ENCODE measurements around the gene CARNS1. TPM values are rescaled to one million over a fixed set of nuclear protein-coding genes. Genes with fewer than 3 reads are reported as not detected.

CARNS1 gene
- polyA plus RNA-seq, 1 experiment, result 0.12 TPM

DNA sequence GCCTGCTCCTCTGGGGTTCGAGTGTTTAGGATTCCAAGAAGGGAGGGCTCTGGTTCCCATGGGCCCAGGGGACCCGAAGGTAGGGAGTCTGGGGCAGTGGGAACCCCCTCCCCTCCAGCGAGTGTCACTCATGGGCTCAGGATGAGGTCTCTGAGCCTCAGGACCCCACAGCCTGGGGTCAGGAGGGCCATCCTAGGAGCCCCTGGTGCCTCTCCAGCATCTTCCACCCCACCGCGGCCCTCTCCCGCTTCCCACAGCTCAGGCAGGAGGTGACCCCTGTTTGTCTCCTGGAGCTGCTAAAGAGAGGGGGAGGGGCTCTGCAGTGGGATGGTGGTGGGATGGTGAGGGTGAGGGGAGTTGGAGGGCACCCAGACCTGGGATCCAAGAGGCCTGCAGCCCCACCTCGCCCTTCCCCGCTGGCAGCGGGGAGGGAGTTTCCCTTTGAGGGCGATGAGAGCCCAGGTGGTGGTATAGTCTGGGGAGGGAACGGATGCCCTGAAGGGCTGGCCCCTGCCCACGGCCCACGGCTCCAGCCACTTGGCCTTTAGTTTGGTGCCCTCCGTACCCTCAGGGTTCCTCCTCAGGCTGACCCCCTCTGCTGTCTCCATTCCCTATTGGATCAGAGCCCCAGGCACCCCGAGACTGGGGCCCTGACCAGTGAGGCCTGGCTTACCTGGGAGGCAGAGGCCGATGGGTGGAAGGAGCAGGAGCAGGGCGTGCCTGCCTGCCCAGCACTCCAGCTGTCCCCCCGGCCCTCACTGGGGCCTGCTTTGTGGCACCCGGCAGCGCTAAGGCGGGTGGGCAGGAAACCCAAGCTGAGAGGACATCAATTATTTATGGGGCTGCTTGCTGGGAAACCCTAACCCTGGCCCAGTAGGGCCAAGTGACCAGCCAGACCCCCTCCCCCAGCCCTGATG is 38.6 kb downstream of the CARNS1 start:
- CTCF ChIA-PET, result no interaction called here
- TF ChIP-seq, protein P1, sequence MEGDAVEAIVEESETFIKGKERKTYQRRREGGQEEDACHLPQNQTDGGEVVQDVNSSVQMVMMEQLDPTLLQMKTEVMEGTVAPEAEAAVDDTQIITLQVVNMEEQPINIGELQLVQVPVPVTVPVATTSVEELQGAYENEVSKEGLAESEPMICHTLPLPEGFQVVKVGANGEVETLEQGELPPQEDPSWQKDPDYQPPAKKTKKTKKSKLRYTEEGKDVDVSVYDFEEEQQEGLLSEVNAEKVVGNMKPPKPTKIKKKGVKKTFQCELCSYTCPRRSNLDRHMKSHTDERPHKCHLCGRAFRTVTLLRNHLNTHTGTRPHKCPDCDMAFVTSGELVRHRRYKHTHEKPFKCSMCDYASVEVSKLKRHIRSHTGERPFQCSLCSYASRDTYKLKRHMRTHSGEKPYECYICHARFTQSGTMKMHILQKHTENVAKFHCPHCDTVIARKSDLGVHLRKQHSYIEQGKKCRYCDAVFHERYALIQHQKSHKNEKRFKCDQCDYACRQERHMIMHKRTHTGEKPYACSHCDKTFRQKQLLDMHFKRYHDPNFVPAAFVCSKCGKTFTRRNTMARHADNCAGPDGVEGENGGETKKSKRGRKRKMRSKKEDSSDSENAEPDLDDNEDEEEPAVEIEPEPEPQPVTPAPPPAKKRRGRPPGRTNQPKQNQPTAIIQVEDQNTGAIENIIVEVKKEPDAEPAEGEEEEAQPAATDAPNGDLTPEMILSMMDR (IDR thresholded peaks at IDR 0.05; ENCODE audit: insufficient read depth, low read depth, low read length), result no peak
- H3K27me3 ChIP-seq (ENCODE audit: control insufficient read depth, insufficient read depth, low read length), result 0 out of 2 replicates have a peak, but pooled peaks cover 3% of the 10 kb centered on the region
- H3K36me3 ChIP-seq (ENCODE audit: control insufficient read depth, insufficient read depth, low read length), result no peaks in the 10 kb centered on the region
- DNase-seq (ENCODE audit: low read depth), result no peak
- no peak overlapping the region for H3K4me3 ChIP-seq (ENCODE audit: low read depth, low read length)
- POLR2A ChIA-PET, result no interaction called here

DNA sequence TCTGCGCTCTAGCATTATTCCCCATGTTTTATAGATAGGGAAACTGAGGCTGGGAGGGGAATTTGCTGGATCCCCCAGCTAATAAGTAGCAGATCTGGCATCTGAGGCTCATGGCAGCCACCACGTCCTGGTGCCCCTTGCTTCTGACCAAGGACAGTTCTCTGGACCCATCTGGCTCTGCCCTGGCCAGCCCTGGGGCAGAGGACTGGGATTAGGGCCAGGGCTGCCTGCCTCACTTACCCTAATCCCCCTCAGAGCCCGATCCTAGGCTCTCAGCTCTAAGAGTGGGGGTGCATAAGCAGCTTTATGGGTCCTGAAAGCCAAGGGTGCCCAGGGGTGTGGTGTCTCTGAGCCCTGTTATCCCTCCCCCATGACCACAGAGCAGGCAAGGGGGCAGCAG is 39.6 kb downstream of the CARNS1 start, which contains the start of gene CABP4:
CABP4 (plus strand) TSS at position 301 of the 400 bp plus-strand sequence; CDS start at position 371, 70 bp downstream.
- Histone ChIP-seq H3K27me3 (ENCODE audit: control insufficient read depth, insufficient read depth, low read length) (0 out of 2 replicates have a peak, but pooled peaks cover 3% of the 10 kb centered on the region), H3K36me3 (ENCODE audit: control insufficient read depth, insufficient read depth, low read length) (no peaks in the 10 kb centered on the region), H3K4me3 (ENCODE audit: low read depth, low read length) (no peak within 1 kb of the TSS)
- POLR2A ChIA-PET, result no interaction called here
- DNase-seq (ENCODE audit: low read depth), result no peak
- CTCF ChIA-PET, result no interaction called here
- TF ChIP-seq, protein P1 (IDR thresholded peaks at IDR 0.05; ENCODE audit: insufficient read depth, low read depth, low read length), result no peak

DNA sequence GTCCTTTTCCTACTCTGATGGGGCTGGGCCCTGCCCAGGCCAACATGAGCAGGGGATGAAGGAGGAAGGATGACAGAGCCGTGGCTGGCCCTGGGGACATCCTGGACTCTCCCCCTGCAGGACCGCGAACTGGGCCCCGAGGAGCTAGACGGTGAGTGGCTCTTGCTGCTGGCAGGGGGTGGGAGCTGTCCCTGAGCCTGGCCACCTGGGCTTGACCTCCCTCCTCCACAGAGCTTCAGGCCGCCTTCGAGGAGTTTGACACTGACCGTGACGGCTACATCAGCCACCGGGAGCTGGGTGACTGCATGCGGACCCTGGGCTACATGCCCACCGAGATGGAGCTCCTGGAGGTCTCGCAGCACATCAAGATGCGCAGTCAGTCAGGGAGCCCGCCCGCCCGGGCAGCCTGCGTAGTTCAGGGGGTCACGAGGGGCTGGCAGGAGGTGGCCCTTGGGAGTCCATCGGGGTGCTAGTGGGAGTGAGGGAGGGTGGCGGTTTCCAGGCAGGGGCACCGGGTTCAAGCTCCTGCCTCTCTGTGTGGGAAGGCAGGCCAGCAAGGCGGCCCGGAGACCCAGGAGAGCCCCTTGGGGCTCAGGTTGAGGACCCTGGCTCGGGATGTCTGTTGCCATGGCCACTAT is 40.7 kb downstream of the CARNS1 start:
- TF ChIP-seq, protein P1 (IDR thresholded peaks at IDR 0.05; ENCODE audit: insufficient read depth, low read depth, low read length), result no peak
- ChIA-PET POLR2A (no interaction called here), CTCF (interaction anchor here (1.2 kb wide), 1 partner anchor 9 kb away, joined by 4 read pairs; no protein-coding TSS in a partner anchor)
- no peaks in the 10 kb centered on the region for H3K36me3 ChIP-seq (ENCODE audit: control insufficient read depth, insufficient read depth, low read length)
- no peak for DNase-seq (ENCODE audit: low read depth)
- H3K4me3 ChIP-seq (ENCODE audit: low read depth, low read length), result no peak overlapping the region
- 0 out of 2 replicates have a peak, but pooled peaks cover 3% of the 10 kb centered on the region for H3K27me3 ChIP-seq (ENCODE audit: control insufficient read depth, insufficient read depth, low read length)

DNA sequence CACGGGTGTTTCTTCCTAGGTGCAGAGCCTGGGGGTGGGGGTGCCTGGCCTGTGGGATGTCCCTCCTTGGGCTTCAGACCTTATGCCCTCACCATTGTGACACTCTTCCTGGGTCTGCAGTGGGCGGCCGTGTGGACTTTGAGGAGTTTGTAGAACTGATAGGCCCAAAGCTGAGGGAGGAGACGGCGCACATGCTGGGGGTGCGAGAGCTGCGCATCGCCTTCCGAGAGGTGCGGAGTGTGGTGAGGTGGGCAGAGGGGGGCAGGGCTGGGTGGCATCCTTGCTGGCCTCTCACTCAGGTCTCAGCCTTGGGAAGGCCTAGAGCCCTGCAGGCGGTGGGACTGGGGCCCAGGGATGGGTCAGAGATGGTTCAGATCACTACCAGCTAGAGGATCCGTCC is 42.0 kb downstream of the CARNS1 start:
- no peak for DNase-seq (ENCODE audit: low read depth)
- H3K4me3 ChIP-seq (ENCODE audit: low read depth, low read length), result no peak overlapping the region
- ChIA-PET POLR2A (no interaction called here), CTCF (interaction anchor here (0.6 kb wide), 1 partner anchor 1019 kb away, joined by 3 read pairs; the partner anchor contains the start of gene MRPL11)
- 0 out of 2 replicates have a peak, but pooled peaks cover 3% of the 10 kb centered on the region for H3K27me3 ChIP-seq (ENCODE audit: control insufficient read depth, insufficient read depth, low read length)
- TF ChIP-seq, protein P1 (IDR thresholded peaks at IDR 0.05; ENCODE audit: insufficient read depth, low read depth, low read length), result no peak
- no peaks in the 10 kb centered on the region for H3K36me3 ChIP-seq (ENCODE audit: control insufficient read depth, insufficient read depth, low read length)

DNA sequence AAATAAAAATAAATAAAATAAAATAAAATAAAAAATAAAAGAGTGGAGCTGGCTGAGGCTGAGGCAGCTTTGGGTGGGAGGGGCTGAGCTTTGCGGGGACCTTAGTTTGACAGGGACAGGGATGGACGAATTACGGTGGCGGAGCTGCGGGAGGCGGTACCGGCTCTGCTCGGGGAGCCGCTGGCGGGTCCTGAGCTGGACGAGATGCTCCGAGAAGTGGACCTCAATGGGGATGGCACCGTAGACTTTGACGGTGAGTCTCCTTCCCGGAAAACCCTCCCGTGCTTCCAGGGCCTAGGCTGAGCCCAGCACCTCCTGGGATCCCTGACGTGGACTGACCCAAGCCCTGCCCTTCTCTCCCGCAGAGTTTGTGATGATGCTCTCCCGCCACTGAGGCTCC is 42.8 kb downstream of the CARNS1 start:
- POLR2A ChIA-PET, result no interaction called here
- H3K27me3 ChIP-seq (ENCODE audit: control insufficient read depth, insufficient read depth, low read length), result 0 out of 2 replicates have a peak, but pooled peaks cover 3% of the 10 kb centered on the region
- H3K4me3 ChIP-seq (ENCODE audit: low read depth, low read length), result no peak overlapping the region
- no peaks in the 10 kb centered on the region for H3K36me3 ChIP-seq (ENCODE audit: control insufficient read depth, insufficient read depth, low read length)
- no peak for DNase-seq (ENCODE audit: low read depth)
- CTCF ChIA-PET, result no interaction called here
- TF ChIP-seq, protein P1 (IDR thresholded peaks at IDR 0.05; ENCODE audit: insufficient read depth, low read depth, low read length), result no peak
